Activated T-cell treated with anti-CD3 and anti-CD28 coated beads, Interleukin-2, amount 50 U/mL, for 48 hours (primary cell): ENCODE data around the gene PKNOX2.

Experiments used
- DNase-seq, 2 experiments: peaks; one replicate each; pipeline ENCODE4 v3.0.0-alpha.2; 2020

The PKNOX2 gene

DNA sequence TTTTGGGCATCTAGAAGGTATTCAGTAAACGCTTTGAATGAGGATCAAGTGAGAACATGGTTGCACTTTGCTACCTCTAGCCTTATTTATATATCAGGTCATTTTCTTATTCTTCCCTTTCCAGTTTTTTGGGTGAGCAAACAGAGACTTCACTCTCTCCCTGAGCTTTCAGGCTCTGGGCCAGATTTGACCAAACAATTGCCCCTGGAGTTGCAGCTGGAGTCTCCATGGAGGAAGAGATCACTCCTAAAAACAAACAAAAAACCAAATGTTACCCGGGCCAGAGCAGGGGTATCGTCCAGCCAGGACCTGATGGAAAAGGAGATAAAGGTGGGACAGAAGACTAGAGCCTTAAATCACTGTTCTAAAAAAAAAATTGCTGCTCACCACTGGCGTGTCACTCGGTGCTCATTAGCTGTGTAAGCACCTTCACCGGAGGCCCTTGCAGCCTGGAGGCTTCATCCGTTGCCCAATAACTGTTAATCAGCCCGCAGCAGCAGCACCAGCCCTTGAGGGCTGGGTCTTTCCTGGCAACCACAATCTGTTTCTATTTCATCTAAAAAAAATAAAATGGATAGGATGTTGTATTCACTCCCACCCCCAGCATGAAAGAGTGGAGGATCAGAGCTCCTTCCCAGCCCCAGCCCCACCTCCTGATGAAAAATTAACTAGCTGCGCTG lies 125.0 kb downstream of the PKNOX2 start:
- DNase-seq, result no peak

DNA sequence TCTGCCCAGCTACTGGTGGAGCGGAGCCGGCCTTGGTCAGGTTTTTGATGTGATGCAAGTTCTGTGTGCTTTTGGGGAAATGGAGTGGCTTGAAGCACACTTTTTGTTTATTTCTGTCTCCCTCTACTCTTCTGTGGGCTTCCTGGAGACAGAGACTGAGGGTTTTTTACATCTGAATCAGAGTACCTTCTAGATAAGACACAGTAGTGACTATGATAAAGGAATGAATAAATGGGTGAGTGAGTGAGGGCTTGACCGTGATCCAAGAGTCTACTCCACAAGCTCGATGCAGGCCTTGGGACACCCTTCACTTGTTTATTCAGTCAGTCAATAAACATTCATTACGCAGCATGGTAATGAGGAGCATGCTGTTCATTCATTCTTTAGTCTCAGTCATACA lies 125.7 kb downstream of the PKNOX2 start:
- DNase-seq, result no peak

DNA sequence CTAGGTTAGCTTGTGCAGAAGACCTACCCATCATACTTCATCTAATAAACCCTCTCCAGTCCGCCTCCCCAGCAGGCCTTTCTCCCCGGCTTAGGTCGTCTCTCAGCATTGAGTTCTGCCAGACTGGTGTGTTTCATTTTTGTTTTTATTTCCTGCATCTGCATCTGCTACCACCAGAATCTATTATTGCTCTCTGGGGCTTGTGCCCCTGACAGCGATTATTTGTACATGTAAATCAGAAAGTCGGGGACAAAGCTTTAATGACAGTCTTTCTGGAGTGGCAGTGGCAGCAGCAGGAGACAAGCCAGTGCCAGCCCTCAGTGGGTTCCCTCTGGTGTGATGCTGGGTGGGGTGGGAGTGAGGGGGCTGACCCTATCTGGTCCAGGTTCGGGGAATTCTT lies 127.5 kb downstream of the PKNOX2 start:
- no peak for DNase-seq

DNA sequence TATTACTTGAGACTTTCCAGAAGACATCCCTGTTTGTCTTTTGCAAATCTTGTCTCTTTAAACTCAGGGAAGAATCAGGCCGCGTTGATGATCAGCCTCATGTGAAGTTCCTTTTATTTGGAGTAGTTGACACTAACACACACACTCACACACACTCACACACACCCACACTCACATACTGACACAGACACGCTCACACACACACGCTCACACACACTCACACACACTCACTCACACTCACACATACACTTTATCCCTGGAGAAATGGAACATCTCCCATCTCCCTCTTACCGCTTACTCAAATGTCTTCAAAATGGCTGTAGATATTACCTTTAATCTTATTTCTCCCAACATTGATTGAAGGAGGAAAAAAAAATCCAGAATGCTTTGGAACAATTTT lies 129.0 kb downstream of the PKNOX2 start:
- DNase-seq, result no peak

DNA sequence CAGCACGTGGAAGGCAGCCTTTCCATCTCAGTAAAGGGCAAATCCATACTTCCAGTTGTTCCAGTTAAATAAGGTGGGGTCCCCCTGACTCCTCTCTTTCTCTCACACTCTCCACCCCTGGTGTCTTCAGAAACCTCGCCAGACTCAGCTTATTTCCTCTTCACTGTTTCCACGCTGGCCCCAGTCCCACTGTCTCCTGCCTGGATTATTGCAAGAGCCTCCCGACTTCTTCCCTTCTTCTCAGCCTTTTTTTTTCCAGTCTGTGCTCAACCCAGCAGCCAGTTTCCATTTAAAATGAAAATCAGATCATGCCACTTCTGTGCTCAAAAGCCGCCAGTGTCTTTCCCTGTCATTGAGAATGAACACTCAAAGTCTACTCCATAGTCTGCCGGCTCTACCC lies 131.4 kb downstream of the PKNOX2 start:
- DNase-seq, result no peak

DNA sequence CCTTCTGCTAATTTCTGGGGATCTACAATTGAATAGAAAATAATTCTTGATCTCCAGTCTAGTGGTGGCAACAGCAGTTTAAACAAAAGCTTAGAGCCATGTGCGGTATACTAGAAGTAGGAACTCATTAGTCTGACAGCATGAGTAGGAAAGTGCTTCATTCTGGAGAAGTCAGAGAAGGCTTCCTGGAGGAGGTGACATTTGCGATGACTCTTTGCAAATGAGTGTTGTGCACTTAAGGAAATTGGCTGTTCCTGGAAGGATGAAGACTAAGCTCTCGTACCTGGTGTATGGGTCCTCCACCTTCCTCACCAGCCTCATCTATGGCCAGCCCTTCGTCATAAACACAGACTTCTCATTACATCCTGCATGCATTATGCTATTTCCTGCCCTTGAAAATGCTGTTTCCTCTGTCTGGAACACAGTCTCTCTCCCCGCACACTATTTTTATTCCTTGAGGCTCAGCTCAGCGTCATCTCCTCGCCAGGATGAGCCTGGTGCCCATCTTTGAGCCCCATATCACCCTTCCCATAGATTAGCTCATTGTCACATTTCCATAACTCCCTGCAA lies 132.9 kb downstream of the PKNOX2 start:
- DNase-seq, result no peak

DNA sequence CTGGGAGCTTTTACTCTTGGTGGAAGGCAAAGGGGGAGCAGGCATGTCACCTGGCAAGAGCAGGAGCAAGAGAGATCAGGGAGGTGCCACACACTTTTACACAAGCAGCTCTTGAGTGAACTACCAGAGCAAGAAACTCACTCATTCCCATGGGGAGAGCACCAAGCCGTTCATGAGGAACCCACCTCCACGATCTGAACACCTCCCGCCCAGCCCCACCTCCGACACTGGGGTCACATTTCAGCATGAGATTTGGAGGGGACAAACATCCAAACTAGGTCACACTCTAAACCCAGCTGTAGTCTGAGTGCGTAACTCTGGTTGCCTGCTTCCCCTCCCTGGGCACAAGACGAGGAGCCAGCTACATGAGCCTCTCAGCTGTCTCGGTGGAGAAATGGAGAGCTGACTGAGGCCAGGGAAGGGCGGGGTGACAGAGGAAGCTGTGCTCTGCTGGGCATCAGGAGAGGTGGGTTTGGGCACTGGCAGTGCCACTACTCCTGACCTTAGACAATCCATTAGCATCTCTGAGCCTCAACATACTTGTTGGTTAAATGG lies 134.6 kb downstream of the PKNOX2 start:
- no peak for DNase-seq

DNA sequence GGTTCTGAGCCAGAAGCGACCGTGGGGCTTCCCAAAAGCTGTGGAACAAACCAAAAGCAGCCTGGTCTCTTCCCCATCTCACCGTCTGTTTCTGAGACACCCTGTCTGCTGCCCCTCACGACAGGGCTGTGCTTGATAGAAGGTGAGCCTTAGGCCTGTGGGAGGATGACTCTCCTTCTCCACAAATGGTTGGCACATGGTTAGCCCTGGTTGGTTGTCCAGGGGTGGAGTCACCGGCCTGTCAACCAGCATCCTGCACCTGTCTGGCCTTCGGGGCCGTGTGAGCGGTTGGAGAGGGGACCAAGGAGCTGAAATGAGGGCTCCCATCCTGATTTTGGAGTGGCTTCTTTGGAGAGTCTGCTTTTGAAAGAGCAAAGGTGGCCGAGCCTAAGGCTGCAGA lies 135.3 kb downstream of the PKNOX2 start:
- DNase-seq, result no peak

DNA sequence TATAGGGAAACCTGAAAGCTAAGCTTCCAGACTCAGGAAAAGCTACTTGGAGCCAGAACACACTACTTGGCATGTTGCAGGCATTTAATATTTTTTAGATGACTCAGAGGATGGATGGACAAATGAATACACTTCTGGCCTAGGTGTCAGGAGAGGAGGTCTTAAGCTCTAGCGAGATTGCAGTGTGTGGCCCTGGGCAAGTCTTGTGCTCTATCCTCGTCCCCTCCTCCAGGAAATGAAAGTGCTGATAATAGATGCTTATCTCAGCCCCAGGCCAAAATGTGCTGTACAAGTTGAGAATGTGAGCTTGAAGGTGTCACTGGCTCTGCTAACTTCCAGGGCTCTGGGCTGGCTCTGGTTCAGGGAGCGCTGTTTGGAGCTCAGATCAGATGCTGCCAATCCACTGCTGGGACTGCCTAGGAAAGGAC lies 136.3 kb downstream of the PKNOX2 start:
- no peak for DNase-seq

DNA sequence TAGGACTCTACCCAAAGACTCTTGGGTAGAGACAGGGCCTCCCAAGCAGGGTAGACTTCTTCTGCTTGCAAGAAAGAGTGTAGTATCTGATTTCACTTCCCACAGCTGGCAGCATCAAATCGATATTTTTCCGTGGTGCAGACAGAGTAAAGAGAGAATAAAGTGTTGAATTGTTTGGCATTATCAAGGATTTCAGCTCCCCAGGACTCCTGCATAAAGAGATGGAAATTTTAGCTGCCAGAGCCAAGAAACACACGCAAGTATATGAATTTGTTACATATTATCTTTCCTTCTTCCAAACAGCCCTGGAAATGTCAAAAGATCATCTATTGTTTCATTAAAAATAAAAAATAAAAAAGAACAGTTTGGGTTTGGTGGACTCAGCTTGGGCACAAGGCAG lies 136.8 kb downstream of the PKNOX2 start:
- DNase-seq, result no peak

DNA sequence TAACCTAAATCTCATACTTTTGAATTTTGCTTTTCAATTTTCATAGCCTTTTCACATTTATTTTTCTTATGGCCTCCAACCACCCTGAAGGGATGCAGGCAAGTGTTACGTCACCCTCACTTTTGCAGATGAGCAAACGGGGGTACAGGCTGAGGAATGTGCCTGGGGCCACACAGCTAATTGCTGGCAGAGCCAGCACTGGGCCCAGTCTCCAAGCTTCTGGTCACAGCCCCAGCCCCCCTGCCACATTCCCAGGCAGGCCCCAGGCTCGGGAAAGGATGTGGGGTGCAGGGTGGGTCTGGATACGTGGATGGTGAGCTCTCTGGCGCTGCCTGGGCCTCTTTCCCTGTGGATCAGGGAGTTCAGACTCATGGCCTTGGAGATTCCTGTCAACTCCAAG lies 138.6 kb downstream of the PKNOX2 start:
- DNase-seq, result no peak

DNA sequence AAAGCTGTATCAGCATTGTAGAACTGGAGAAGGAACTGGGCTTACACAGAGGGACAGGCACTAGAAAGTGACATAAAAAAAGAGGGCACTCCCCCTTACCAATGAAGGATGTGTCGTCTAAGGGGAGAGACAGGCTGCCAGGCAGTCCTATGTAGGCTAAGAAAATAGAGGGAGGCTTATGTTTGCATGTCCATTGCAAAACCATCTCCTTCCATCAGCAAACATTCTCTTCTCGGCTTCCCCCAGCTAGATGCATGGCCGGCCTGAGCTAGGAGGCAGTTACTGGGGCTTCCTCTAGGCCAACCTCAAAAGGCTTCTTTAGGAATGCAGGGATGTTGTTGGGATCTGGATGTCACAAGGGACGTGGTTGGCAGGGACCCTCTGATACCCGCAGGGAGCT lies 139.1 kb downstream of the PKNOX2 start:
- no peak for DNase-seq

DNA sequence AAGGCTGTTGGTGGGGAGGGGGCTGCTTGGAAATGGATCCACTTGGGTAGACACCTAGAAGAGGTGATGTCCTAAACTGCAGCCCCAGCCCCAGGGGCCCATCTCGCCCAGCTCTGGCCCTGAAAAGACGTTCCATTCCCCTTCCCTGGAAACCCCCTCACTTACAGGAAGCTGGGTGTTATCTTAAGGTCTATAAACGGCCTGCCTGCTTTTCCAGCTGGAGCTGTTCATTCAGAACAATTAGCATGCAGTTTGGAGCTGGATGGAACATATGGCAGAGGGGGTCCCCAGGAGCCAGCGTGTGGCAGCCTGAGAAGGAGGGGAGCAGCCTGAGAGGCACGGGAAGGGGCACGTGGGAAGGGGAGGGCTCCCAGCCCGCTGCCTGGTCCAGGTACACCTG lies 139.6 kb downstream of the PKNOX2 start:
- DNase-seq, result no peak

DNA sequence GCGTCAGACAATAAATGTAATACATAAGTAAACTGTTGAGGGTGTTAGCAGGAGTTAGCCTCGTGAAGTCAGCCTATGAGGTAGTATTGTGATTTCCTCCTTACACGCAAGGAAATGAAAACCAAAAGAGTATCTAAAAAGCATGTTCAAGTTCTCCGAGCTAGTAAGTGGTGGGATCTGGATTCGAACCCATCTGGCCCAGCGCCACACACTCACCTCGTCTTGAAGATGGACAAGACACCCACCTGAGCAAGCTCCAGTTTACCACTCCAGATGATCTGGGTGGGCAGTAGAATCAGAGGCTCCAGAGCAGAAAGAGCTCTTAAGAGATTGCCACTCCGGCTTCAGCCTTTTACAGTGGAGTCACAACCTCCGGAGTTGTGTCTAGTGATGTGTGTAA lies 140.3 kb downstream of the PKNOX2 start:
- no peak for DNase-seq

DNA sequence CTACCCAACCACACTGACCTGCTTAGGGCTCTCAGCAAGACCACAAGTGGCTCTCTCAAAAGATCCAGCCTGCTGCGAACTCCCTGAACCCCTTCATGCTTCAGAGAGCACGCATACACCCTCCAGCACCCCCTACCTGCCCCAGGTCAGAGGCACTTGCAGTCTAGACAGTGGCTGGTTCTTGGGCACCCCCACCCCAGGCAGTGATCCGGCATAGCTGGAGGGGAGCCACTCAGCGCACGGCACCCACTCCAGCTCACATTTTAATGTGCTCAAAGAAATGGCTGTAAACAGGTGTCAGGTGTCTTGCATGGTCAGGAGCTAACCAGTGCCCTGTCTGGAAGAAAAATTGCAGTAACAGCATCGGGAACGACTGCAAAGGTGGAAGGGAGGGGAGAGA lies 140.8 kb downstream of the PKNOX2 start:
- DNase-seq, result no peak

DNA sequence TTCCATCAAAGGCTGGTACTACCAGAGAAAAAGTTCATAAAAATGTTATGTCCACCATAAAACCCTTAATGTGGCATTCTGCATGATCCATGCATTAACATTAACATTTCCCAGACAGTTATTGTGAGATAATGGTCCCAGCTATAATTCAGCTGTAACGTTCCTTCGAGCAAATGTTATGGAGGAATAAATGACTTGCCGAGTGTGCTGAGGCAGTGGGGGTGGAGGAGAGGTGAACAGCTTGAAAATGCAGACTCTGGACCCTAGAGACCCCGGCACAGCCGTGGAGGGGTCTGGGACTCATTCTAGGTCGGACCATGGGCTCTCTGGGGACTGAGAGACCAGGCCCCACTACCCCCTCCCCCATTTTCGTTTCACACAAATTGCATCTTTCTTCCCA lies 141.9 kb downstream of the PKNOX2 start:
- no peak for DNase-seq

DNA sequence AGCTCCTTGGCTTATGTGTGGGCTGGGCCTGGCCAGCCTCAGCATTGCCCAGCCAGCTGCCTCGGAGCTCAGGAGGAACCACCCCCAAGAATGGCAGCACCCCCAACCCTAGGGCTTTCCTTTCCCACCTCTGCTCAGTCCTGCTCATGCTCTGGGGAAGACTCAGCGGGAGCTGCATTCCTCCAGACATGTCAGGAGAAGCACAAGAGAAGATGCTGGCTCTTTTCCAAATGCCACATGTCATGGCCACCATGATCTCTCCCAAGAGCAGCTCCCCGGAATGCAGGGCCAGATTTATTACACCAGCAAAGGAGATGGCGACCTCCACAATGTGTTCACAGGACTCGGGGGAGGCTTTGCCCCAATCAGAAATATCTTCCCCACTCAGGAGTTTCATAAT lies 143.7 kb downstream of the PKNOX2 start:
- DNase-seq, result no peak

DNA sequence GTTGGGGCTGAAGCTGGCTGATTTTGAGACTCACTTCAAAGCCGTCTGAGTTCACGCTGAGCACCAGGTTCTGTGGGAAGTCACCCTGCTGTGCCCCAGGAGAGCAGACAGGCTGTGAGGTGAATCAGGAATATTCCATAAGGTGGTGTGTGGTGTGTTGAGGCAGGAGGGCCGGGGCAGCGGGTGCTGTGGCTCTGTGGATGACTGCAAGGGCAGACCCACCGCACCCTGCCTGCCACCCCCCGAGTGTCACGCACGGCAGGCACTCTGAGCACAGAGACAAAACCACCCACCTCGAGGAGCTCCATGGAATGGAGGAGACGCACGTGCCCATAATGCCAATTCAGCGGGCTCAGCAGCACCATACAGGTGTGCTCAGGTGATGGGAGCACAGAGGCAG lies 147.8 kb downstream of the PKNOX2 start:
- no peak for DNase-seq

DNA sequence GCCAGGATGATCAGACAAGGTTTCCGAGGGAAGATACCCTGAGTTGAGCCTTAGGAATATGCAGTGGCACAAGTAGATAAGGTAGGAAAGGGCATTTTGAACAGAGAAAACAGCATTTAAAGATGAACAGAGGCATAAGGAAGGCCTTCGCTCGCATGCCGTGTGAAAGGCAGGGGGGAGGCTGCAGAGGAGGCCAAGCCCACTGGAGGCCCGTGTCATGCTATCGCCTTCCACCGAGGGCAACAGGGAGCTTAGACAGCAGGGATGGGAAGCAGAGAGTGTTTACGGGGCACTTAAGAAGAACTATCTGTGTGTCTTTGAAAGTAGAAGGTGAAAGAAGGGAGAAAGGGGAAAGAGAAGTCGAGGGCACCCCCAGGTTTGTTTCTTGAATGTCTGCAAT lies 148.3 kb downstream of the PKNOX2 start:
- DNase-seq, result no peak

DNA sequence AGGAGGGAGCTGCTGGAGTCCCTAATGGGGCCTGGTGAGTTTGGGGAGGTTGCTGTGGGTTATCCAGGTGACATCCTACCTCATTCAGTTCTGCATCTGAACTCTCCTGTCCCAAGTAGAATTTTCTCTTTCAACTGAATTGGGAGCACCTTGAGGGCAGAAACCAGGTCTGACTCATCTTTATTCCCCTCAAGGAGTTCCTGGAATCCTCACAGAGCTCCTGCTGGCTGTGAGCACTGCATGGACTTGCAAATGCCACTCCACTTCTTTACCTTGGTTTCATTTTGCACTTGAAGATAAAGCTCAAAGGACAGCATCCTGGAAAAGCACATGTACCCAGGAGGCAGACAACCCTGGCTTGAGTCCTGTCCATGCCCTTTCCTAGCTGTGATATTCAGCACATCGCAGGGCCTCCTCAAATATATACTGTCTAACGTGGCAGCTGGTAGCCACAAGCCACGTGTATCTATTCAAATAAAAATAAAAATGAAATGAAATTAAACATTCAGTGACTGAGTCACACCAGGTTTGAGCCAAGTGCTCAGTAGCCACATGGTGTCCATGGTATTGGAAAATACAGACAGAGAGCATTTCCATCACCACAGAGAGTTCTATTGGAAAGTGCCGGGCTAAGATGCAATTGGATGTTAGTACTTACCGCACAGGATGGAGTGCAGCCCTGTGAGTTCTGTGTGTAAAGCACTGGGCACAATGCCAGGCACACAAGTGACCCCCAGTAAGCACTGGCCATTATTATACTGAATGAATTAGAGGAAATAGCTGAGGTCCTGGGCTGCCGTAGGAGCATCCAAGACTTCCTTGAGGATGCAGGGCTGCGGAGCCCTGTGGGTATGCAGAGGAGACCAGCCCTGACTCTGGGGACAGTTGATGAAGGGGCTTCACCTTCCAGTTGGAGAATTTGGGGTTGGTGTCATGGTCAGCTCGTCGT lies 149.0 kb downstream of the PKNOX2 start:
- DNase-seq, result no peak

DNA sequence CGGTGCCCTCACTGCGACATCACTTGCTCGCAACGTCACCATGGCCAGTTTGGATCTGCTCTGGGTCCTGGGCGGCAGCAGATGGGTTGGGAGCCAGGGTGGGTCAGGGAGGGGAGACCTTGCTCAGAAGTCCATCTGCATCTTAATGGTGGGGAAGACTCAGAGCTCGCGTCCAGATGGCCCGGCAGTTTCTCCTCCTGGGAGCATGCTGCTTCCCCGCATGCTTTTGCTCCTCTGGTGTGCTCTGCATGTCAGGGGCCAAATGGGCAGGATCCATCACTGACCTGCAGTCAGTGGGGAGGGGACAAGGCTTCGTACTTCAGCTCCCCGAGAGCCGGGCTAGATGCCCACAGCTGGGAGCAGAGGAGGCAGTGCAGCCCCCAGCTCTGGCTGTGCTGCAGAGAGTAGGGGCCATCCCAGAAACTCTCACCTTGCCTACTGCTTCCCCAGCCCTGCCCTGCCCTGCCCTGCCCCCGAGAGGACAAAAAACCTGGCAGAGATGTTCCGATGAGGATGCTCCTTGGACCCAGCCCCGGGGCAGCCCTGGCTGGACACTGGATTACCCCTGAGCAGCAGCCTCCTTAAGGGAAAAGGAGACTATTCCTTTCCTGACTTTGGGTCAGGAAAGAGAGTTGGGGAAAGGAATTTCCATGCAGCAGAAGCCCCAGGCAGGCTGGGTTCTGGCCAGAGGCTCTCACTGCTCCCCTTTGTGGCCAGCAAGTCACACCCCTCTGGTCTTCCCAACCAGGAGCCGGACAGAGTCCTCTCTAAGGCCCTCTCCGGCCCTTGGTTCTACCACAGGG lies 149.9 kb downstream of the PKNOX2 start:
- DNase-seq, result no peak

DNA sequence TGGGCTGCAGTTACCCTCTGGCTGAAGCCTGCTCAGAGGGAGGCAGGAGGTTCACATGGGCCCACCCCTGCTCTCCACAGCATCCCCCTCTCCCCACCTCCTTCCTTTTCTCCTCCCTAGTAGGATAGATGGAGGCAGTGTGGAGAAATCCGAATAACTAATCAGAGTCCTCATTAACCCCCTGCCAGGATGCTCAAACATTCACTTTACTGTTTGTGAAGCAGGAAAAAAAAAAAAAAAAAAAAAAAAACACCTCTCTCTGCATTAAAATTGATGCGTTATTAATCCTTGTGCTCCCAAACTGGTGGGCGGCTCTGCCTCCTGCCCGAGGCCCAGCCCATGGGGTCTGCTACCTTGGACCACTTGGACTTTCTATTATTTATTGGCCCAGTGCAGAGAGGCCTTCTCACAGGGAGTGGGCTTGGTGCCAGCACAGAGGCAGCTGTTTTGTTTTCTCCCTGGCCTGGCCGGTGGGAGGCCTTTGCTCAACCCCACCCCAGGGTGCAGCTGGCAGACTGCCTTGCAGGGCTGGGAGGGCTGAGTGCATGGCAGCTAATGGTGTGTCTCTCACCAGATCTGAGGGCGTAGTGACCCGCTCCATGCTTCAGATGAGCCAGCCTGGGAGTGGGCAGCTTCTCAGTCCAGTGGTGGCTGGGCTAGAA lies 150.7 kb downstream of the PKNOX2 start:
- no peak for DNase-seq
